ENCODE measurements around the gene RASD1.

DNA sequence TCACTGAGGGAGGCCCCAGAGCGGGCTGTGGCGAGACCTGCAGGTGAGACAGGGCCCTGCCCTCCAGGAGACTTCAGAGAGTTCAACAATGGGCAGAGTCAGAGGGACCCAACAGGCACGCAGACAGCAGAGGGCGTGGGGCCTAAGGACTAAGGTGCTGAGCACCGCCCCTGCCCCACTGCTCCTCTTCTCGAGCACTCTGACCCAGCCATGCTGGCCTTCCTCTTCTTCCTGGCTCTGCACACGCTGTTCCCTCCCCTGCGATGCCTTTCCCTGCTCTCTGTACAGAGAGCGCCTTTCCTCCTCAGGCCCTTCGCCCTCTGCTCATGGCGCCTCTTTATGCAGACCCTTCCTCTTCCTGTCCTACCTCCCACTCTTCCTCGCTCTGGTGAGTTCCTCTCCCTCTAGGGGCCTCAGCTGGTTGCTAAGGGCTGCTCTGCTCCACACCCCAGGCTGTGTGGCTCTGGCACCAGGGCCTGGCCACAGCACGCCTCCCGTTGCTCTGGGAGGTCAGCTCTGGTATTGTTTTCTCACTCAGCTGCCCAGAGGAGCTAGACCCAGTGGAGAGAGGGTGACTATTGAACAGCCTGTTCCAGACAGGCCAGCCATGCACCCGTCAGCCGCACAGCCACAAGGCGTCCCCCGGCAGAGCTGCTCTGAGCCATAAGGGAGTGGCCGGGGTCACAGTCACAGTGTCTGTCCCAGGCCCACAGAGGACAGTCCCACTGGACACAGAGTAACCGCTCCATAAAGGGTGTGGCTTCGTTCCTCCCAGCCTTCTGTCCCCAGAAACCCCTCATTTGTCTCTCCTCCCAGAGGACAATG lies 13.6 kb upstream of the RASD1 start:
- TF ChIP-seq, protein P1, sequence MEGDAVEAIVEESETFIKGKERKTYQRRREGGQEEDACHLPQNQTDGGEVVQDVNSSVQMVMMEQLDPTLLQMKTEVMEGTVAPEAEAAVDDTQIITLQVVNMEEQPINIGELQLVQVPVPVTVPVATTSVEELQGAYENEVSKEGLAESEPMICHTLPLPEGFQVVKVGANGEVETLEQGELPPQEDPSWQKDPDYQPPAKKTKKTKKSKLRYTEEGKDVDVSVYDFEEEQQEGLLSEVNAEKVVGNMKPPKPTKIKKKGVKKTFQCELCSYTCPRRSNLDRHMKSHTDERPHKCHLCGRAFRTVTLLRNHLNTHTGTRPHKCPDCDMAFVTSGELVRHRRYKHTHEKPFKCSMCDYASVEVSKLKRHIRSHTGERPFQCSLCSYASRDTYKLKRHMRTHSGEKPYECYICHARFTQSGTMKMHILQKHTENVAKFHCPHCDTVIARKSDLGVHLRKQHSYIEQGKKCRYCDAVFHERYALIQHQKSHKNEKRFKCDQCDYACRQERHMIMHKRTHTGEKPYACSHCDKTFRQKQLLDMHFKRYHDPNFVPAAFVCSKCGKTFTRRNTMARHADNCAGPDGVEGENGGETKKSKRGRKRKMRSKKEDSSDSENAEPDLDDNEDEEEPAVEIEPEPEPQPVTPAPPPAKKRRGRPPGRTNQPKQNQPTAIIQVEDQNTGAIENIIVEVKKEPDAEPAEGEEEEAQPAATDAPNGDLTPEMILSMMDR (conservative IDR thresholded peaks at IDR 0.05; ENCODE audit: low read depth in 2 of 2) = no peak
- TF ChIP-seq EZH2 (IDR thresholded peaks at IDR 0.05; ENCODE audit: low read depth, unreplicated experiment) (no peak), CREB1 (CRISPR knock-in tag; IDR thresholded peaks at IDR 0.05; ENCODE audit: low read depth) (no peak), POLR2AphosphoS5 (IDR thresholded peaks at IDR 0.05; ENCODE audit: low read depth) (no peak), EZH2phosphoT487 (IDR thresholded peaks at IDR 0.05; ENCODE audit: unreplicated experiment) (no peak), NANOG (IDR thresholded peaks at IDR 0.05; ENCODE audit: borderline replicate concordance) (no peak)
- TF ChIP-seq, protein P2, sequence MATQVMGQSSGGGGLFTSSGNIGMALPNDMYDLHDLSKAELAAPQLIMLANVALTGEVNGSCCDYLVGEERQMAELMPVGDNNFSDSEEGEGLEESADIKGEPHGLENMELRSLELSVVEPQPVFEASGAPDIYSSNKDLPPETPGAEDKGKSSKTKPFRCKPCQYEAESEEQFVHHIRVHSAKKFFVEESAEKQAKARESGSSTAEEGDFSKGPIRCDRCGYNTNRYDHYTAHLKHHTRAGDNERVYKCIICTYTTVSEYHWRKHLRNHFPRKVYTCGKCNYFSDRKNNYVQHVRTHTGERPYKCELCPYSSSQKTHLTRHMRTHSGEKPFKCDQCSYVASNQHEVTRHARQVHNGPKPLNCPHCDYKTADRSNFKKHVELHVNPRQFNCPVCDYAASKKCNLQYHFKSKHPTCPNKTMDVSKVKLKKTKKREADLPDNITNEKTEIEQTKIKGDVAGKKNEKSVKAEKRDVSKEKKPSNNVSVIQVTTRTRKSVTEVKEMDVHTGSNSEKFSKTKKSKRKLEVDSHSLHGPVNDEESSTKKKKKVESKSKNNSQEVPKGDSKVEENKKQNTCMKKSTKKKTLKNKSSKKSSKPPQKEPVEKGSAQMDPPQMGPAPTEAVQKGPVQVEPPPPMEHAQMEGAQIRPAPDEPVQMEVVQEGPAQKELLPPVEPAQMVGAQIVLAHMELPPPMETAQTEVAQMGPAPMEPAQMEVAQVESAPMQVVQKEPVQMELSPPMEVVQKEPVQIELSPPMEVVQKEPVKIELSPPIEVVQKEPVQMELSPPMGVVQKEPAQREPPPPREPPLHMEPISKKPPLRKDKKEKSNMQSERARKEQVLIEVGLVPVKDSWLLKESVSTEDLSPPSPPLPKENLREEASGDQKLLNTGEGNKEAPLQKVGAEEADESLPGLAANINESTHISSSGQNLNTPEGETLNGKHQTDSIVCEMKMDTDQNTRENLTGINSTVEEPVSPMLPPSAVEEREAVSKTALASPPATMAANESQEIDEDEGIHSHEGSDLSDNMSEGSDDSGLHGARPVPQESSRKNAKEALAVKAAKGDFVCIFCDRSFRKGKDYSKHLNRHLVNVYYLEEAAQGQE (IDR thresholded peaks at IDR 0.05; ENCODE audit: unreplicated experiment) = no peak
- TF ChIP-seq, protein P3, sequence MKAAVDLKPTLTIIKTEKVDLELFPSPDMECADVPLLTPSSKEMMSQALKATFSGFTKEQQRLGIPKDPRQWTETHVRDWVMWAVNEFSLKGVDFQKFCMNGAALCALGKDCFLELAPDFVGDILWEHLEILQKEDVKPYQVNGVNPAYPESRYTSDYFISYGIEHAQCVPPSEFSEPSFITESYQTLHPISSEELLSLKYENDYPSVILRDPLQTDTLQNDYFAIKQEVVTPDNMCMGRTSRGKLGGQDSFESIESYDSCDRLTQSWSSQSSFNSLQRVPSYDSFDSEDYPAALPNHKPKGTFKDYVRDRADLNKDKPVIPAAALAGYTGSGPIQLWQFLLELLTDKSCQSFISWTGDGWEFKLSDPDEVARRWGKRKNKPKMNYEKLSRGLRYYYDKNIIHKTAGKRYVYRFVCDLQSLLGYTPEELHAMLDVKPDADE (IDR thresholded peaks at IDR 0.05) = no peak
